Upper lobe of left lung (tissue), 6 donors: ENCODE measurements around the gene KRT71. TPM values are rescaled to one million over a fixed set of nuclear protein-coding genes. Genes with fewer than 3 reads are reported as not detected.

Experiments used
- ATAC-seq, 2 donors: fragments of 200-7000 bp; cut with Tn5 transposase; one replicate each; pipeline ENCODE4 v1.9.1; 2022; ENCODE audit warnings: mild to moderate bottlenecking in 2 of 2, moderate library complexity in 2 of 2; ENCODE audit not compliant: low FRiP score in 2 of 2
- DNase-seq, 2 donors: peaks; one replicate each; pipeline ENCODE4 v3.0.0-alpha.2; 2019 to 2020
- H3K27ac ChIP-seq, 4 donors: fragments of 200-600 bp; sonication (generic); one replicate each; pipeline ENCODE4 v1.5.1; 2016 to 2019
- H3K27me3 ChIP-seq, 4 donors: fragments of 200-600 bp; sonication (generic); one replicate each; pipeline ENCODE4 v1.5.1; 2017 to 2019
- H3K36me3 ChIP-seq, 4 donors: fragments of 200-600 bp; sonication (generic); one replicate each; pipeline ENCODE4 v1.5.1; 2016 to 2019
- H3K4me1 ChIP-seq, 4 donors: fragments of 200-600 bp; sonication (generic); one replicate each; pipeline ENCODE4 v1.5.1; 2018 to 2019
- H3K4me3 ChIP-seq, 4 donors: fragments of 200-600 bp; sonication (generic); one replicate each; pipeline ENCODE4 v1.5.1; 2017 to 2019; ENCODE audit warnings: mild to moderate bottlenecking in 2 of 4, moderate library complexity in 1 of 4
- H3K9me3 ChIP-seq, 4 donors: fragments of 200-600 bp; sonication (generic); one replicate each; pipeline ENCODE4 v1.5.1; 2018 to 2019
- EP300 ChIP-seq, 4 donors: sonication (generic); formaldehyde crosslinking; IDR thresholded peaks; one replicate each; pipeline ENCODE4 v1.5.1; 2017; ENCODE audit warnings: antibody characterized with exemption in 4 of 4, control low read depth in 2 of 4
- POLR2A ChIP-seq, 4 donors: fragments of 450-650 bp; IDR thresholded peaks; one replicate each; pipeline ENCODE4 v1.5.1; 2016 to 2017; ENCODE audit warnings: antibody characterized with exemption in 4 of 4, mild to moderate bottlenecking in 2 of 4
- POLR2AphosphoS5 ChIP-seq, 2 donors: sonication (generic); formaldehyde crosslinking; IDR thresholded peaks; one replicate each; pipeline ENCODE4 v1.5.1; 2017; ENCODE audit warnings: antibody characterized with exemption in 2 of 2
- WGBS, 2 donors: methylation state at CpG; one replicate each; pipeline ENCODE4 v1.1.5; 2017 to 2018; 5-methylcytosine and 5-hydroxymethylcytosine counted together
- total RNA-seq, 6 donors: library from RNA; depleted of rRNA in 4 of 6; stranded (reverse); fragments of >200 nt in 4 of 6; gene quantifications; one replicate each; pipeline versions ENCODE4 v1.1.0 to v1.2.1, GENCODE V29; 2016 to 2021
- TF ChIP-seq, protein P1 (sequence below), 6 experiments: fragments of 450-650 bp in 4 of 6; fragments of 200-600 bp in 2 of 6; sonication (generic) in 2 of 6; IDR thresholded peaks; one replicate each; pipeline ENCODE4 v1.5.1; 2016 to 2019; ENCODE audit warnings: antibody characterized with exemption in 6 of 6
- donor health status: DM: no; HTN: no; CAD: no; lungs with moderate emphysema.
- donor health status: DM: no; HTN: yes; CAD: no; lungs with severe emphysema.

Gene KRT71
- total RNA-seq, 6 donors from 2014 or later: not detected

DNA sequence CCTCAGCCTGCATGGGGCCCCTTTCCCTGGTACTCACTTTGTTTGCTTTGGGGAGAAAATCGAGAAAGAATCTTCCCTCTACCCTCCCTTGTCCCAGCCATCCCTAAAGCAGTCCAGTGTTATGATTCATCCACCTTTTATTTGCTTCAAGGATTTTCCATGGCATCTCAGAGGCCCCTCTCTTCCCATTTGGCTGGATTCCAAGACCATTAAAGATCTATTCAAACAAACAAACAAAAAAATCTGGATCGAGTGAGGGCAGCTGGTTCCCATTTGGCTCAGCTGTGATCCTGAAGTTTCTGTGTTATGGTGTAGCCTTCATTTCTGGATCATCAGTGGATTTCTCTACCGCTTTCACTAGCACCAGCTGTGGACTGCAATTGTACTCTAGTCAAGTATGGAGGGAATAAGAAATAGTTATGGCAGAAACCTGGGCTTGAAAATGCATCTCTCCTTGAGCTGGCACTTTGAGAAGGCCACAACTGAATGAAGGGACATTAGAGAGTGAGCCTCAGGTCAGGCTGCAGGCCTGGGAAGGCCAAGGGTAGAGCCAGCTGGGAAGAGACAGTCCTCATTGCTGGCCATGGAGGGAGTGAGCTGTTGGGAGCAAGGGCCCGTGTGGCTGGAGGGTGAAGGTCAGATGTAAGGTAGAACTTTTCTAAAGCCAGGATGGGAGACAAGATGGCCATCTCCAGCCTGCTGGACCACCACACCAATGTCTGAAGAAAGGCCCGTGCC, 13.7 kb downstream of the KRT71 start:
- Histone ChIP-seq H3K27me3 (no peaks in the 10 kb centered on the region), H3K4me1 (no peaks in the 10 kb centered on the region), H3K27ac (no peak overlapping the region), H3K36me3 (no peaks in the 10 kb centered on the region), H3K4me3 (no peak overlapping the region), H3K9me3 (no peaks in the 10 kb centered on the region)
- no peak for ATAC-seq
- no peak for TF ChIP-seq POLR2A (IDR thresholded peaks at IDR 0.05)
- no peak for TF ChIP-seq POLR2AphosphoS5 (IDR thresholded peaks at IDR 0.05)
- TF ChIP-seq EP300 (IDR thresholded peaks at IDR 0.05): no peak
- TF ChIP-seq, protein P1, sequence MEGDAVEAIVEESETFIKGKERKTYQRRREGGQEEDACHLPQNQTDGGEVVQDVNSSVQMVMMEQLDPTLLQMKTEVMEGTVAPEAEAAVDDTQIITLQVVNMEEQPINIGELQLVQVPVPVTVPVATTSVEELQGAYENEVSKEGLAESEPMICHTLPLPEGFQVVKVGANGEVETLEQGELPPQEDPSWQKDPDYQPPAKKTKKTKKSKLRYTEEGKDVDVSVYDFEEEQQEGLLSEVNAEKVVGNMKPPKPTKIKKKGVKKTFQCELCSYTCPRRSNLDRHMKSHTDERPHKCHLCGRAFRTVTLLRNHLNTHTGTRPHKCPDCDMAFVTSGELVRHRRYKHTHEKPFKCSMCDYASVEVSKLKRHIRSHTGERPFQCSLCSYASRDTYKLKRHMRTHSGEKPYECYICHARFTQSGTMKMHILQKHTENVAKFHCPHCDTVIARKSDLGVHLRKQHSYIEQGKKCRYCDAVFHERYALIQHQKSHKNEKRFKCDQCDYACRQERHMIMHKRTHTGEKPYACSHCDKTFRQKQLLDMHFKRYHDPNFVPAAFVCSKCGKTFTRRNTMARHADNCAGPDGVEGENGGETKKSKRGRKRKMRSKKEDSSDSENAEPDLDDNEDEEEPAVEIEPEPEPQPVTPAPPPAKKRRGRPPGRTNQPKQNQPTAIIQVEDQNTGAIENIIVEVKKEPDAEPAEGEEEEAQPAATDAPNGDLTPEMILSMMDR (IDR thresholded peaks at IDR 0.05): no peak
- 52 to 64% methylated on average over 5 of the region's 5 CpGs for WGBS, 2 donors
- no peak for DNase-seq

DNA sequence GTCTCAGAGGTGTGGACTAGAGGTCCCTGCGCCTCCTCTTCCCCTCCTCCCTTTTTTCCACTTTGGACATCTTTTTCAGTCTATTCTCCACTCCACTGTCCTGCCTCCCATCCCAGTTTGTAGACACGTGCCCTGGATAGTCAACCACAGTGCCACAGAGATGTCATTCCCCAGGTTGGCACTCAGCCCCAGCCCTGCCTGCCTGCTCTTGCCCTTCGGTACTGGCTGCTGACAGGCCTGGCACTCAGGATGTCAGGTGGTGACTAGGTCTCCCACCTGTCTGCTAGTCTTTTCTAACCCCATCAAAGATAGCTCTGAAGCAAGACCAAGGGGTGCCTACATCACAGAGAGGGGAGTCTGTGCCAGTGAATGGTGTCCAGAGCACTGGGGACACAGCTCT, 15.8 kb downstream of the KRT71 start:
- H3K27me3 ChIP-seq: no peaks in the 10 kb centered on the region
- no peaks in the 10 kb centered on the region for H3K9me3 ChIP-seq
- H3K36me3 ChIP-seq: no peaks in the 10 kb centered on the region
- H3K27ac ChIP-seq: no peak overlapping the region
- no peak overlapping the region for H3K4me3 ChIP-seq
- no peak for DNase-seq
- 70 to 82% methylated on average over 3 of the region's 3 CpGs for WGBS, 2 donors
- TF ChIP-seq, protein P1 (IDR thresholded peaks at IDR 0.05): no peak
- no peak for TF ChIP-seq EP300 (IDR thresholded peaks at IDR 0.05)
- no peak for TF ChIP-seq POLR2AphosphoS5 (IDR thresholded peaks at IDR 0.05)
- no peak for TF ChIP-seq POLR2A (IDR thresholded peaks at IDR 0.05)
- no peak for ATAC-seq
- no peaks in the 10 kb centered on the region for H3K4me1 ChIP-seq

DNA sequence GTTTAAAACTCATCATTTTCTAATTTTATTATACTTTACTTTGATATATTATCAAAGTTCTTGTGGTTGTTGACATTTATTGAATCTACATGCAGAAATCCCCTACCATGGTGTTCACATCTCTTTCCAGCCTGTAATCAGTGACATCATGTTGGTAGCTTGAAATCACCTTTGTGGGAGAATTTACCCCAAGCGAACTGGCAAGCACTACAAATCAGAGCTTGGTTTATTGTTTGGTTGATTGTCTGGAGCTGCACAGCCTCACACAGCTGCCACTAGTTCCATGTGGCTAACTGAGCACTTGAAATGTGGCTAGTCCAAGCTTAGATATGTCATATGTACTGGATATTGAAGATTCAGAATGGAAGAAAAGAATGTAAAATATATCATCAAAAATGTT, 17.4 kb downstream of the KRT71 start:
- TF ChIP-seq EP300 (IDR thresholded peaks at IDR 0.05) (no peak), POLR2A (IDR thresholded peaks at IDR 0.05) (no peak), POLR2AphosphoS5 (IDR thresholded peaks at IDR 0.05) (no peak)
- TF ChIP-seq, protein P1 (IDR thresholded peaks at IDR 0.05): no peak
- WGBS, 2 donors: 70 to 88% methylated on average over 1 of the region's 1 CpG
- H3K27ac ChIP-seq: no peak overlapping the region
- H3K27me3 ChIP-seq: no peaks in the 10 kb centered on the region
- H3K36me3 ChIP-seq: no peaks in the 10 kb centered on the region
- H3K4me1 ChIP-seq: no peaks in the 10 kb centered on the region
- H3K9me3 ChIP-seq: no peaks in the 10 kb centered on the region
- ATAC-seq (no peak), DNase-seq (no peak)
- no peak overlapping the region for H3K4me3 ChIP-seq

DNA sequence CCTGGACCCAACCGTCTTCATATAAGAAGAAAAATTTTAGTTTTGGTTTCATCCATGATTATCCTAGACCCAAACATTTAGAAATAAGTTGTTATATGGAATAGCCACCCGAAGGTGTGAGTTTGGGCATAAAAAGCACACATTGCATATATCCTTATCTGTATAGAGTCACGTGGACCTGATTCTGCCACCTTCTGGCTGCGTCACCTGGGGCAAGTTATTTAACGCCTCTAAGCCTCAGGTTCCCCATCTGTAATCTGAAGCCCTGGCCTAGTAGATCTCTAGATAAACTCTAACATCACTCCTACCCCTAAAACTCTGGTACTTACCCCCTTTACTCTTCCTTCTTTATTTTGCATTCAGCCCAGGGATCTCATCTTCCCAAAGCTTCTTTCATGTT, 18.5 kb downstream of the KRT71 start:
- Histone ChIP-seq H3K9me3 (no peaks in the 10 kb centered on the region), H3K4me1 (no peaks in the 10 kb centered on the region), H3K27me3 (no peaks in the 10 kb centered on the region), H3K4me3 (no peak overlapping the region), H3K27ac (no peak overlapping the region), H3K36me3 (no peaks in the 10 kb centered on the region)
- ATAC-seq (no peak), DNase-seq (no peak)
- WGBS, 2 donors: 88 to 90% methylated on average over 5 of the region's 5 CpGs
- no peak for TF ChIP-seq POLR2A (IDR thresholded peaks at IDR 0.05)

DNA sequence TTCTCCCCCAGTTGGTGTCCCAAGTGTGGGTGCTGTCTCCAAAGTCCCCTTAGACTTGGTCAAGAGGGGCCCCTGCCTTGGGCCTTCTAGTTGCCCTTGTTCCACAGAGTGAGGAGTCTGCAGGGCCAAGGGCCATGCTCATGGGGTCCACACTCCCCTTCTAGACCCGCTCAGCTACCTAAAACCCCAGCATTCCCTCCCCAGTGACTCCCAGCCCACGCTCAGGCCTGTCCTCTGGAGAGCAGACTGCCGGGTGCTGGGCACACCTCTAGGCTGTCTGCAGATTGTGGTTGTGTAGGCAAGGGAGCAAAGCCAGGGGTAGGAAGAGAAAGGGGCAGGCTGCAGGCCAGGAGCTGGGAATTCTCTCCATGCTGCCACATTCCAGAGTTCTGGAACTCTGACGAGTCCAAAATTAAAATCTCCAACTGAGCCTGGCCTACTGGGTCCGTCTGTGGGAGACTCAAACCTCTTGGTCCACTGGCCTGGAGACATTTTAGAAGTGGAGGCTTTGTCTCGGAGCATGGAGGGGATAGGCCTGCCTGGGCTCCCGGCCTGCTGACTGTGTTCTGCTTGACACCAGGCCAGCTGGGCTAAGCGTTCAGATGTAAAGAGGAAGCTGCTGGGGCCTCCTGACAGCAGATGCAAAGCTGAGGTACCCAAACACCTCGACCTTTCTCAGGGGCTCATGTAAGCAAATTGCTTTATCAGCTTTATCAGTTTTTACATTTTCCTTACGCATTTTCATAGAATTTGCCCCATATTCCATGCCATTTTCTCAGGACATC, 19.1 kb downstream of the KRT71 start:
- Histone ChIP-seq H3K4me1 (no peaks in the 10 kb centered on the region), H3K9me3 (no peaks in the 10 kb centered on the region), H3K36me3 (no peaks in the 10 kb centered on the region), H3K4me3 (no peak overlapping the region), H3K27ac (no peak overlapping the region), H3K27me3 (no peaks in the 10 kb centered on the region)
- TF ChIP-seq POLR2AphosphoS5 (IDR thresholded peaks at IDR 0.05) (no peak), EP300 (IDR thresholded peaks at IDR 0.05) (no peak), POLR2A (IDR thresholded peaks at IDR 0.05) (no peak)
- TF ChIP-seq, protein P1 (IDR thresholded peaks at IDR 0.05): no peak
- WGBS, 2 donors: 72 to 78% methylated on average over 9 to 10 of the region's 10 CpGs
- ATAC-seq: no peak
- no peak for DNase-seq
